ENCODE measurements around the gene DPPA2. TPM values are rescaled to one million over a fixed set of nuclear protein-coding genes. Genes with fewer than 3 reads are reported as not detected.

The DPPA2 gene
- total RNA-seq, 1 experiment from 2014 or later, result not detected

DNA sequence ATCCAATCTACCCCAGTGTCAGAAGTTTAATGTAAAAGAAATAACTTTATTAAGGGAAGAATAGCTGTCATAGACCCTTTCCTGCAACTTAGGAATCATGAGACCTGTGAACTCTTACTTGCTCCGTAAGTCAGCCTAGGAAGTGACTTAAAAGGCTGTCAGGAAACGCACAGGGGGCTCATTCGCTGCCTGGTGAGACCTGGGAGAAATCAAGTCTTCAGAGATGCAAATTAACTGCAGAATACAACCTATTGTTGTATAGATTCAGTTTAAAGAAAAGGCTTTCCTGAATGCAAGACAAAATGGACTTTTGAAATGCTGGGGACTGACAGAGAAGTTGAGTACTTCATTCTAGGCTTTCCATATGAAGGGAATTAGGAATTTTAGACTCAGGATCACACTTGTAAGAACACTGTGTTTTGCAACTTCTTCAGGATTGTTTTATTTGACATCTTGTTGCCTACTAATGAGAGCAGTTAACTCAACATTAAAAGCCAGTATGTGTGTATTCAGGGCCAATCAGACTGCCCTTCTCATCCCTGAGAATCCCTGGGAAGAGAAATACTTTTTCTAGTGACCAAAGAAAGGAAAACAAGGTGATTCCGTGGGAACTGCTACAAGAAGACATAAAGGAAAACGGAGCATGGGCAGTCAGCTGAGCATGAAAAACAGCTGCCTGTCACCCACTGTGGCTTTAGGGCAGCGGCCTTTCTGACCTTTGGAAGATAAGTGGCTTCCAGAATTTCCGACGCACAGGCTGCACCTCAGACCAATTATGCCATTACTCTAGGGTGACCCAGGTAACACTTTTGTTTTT lies 39.5 kb upstream of the DPPA2 start:
- no TSS peak for BruUV-seq (replicated peaks)
- Histone ChIP-seq H3K27ac (no peak overlapping the region), H3K4me2 (no peak overlapping the region), H3K4me3 (no peak overlapping the region), H3K9me2 (ENCODE audit: insufficient read depth) (no peaks in the 10 kb centered on the region), H3K79me2 (ENCODE audit: low read depth) (no peaks in the 10 kb centered on the region), H3K36me3 (ENCODE audit: low read depth) (no peaks in the 10 kb centered on the region), H3K4me1 (replicated peaks; ENCODE audit: insufficient read depth) (no peaks in the 10 kb centered on the region), H3K9me3 (ENCODE audit: insufficient read depth, low read depth) (no peaks in the 10 kb centered on the region), H2AFZ (no peak overlapping the region), H3K27me3 (ENCODE audit: insufficient read depth, low read depth) (0 out of 2 replicates have a peak, but pooled peaks cover 5% of the 10 kb centered on the region), H4K20me1 (ENCODE audit: insufficient read depth) (no peaks in the 10 kb centered on the region; the same call in 1 of the 2 replicates), H3F3A (ENCODE audit: insufficient read depth, low read depth) (no peaks in the 10 kb centered on the region)
- ChIA-PET CTCF (no interaction called here), POLR2A (ENCODE audit: unreplicated experiment) (no interaction called here)
- TF ChIP-seq EZH2 (IDR thresholded peaks at IDR 0.05; ENCODE audit: low read depth), result no peak
- TF ChIP-seq, protein P1, sequence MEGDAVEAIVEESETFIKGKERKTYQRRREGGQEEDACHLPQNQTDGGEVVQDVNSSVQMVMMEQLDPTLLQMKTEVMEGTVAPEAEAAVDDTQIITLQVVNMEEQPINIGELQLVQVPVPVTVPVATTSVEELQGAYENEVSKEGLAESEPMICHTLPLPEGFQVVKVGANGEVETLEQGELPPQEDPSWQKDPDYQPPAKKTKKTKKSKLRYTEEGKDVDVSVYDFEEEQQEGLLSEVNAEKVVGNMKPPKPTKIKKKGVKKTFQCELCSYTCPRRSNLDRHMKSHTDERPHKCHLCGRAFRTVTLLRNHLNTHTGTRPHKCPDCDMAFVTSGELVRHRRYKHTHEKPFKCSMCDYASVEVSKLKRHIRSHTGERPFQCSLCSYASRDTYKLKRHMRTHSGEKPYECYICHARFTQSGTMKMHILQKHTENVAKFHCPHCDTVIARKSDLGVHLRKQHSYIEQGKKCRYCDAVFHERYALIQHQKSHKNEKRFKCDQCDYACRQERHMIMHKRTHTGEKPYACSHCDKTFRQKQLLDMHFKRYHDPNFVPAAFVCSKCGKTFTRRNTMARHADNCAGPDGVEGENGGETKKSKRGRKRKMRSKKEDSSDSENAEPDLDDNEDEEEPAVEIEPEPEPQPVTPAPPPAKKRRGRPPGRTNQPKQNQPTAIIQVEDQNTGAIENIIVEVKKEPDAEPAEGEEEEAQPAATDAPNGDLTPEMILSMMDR (conservative IDR thresholded peaks at IDR 0.05), result no peak
- DNase-seq, result no peak
- intact Hi-C loops (cut with micrococcal nuclease; ENCODE audit: unreplicated experiment), result no loop called here

DNA sequence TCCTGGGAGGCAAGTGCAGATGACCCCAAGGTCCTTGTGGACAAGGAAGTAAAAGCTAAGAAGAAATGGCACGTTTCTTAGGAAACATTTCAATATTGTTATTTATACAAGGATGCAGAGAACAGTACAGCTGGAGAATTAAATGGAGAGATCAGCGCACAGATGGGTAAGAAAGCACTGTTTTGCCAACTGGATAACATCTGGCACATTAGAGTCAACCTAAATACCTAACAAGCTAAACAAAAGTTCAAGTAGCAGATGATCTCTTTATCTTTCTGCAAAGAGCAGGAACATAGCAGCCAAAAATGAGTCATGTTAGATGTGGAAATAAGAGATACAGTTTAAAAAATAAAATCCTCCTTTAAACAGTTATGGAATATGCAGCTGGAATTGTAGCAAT lies 36.7 kb upstream of the DPPA2 start:
- DNase-seq, result no peak
- Histone ChIP-seq H2AFZ (no peak overlapping the region), H3K4me1 (replicated peaks; ENCODE audit: insufficient read depth) (no peaks in the 10 kb centered on the region), H3K4me3 (no peak overlapping the region), H3K9me3 (ENCODE audit: insufficient read depth, low read depth) (no peaks in the 10 kb centered on the region), H3K9me2 (ENCODE audit: insufficient read depth) (no peaks in the 10 kb centered on the region), H4K20me1 (ENCODE audit: insufficient read depth) (no peaks in the 10 kb centered on the region; the same call in 1 of the 2 replicates), H3K79me2 (ENCODE audit: low read depth) (no peaks in the 10 kb centered on the region), H3K4me2 (no peak overlapping the region), H3K27me3 (ENCODE audit: insufficient read depth, low read depth) (0 out of 2 replicates have a peak, but pooled peaks cover 5% of the 10 kb centered on the region), H3F3A (ENCODE audit: insufficient read depth, low read depth) (no peaks in the 10 kb centered on the region), H3K27ac (no peak overlapping the region), H3K36me3 (ENCODE audit: low read depth) (no peaks in the 10 kb centered on the region)
- intact Hi-C loops (cut with micrococcal nuclease; ENCODE audit: unreplicated experiment), result loop anchor here (5.0 kb wide), 1 partner anchor 241 kb away; no protein-coding TSS in a partner anchor
- CTCF ChIA-PET, result no interaction called here
- no TSS peak for BruUV-seq (replicated peaks)
- TF ChIP-seq EZH2 (IDR thresholded peaks at IDR 0.05; ENCODE audit: low read depth), result no peak
- TF ChIP-seq, protein P1 (conservative IDR thresholded peaks at IDR 0.05), result no peak
- POLR2A ChIA-PET (ENCODE audit: unreplicated experiment), result no interaction called here

DNA sequence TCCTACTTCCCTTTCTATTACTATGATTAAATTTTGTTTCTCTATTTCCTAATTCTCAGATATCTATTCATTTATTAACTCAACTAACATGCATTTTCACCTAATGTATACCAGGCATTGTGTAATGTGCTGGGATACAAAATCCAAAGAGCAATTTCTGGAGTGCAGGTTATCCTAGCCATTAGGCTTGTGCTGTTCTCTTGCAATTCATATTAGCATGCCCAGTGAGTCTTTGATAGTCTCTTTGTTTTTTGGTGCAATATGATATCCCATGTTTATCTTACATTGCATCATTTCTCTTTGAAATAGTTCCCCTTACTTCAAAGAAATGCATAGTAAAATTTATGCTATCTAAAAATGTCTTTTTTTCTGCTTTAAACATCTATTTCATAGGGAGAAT lies 34.9 kb upstream of the DPPA2 start:
- TF ChIP-seq, protein P1 (conservative IDR thresholded peaks at IDR 0.05), result no peak
- TF ChIP-seq EZH2 (IDR thresholded peaks at IDR 0.05; ENCODE audit: low read depth), result no peak
- POLR2A ChIA-PET (ENCODE audit: unreplicated experiment), result no interaction called here

More for the DNA sequence above, 34.9 kb upstream of the DPPA2 start:
- intact Hi-C loops (cut with micrococcal nuclease; ENCODE audit: unreplicated experiment), result loop anchor here (5.0 kb wide), 1 partner anchor 239 kb away; no protein-coding TSS in a partner anchor
- Histone ChIP-seq H3K4me3 (no peak overlapping the region), H3K4me2 (no peak overlapping the region), H4K20me1 (ENCODE audit: insufficient read depth) (no peaks in the 10 kb centered on the region; the same call in 1 of the 2 replicates), H2AFZ (no peak overlapping the region), H3F3A (ENCODE audit: insufficient read depth, low read depth) (no peaks in the 10 kb centered on the region), H3K27me3 (ENCODE audit: insufficient read depth, low read depth) (no peaks in the 10 kb centered on the region), H3K9me3 (ENCODE audit: insufficient read depth, low read depth) (no peaks in the 10 kb centered on the region), H3K79me2 (ENCODE audit: low read depth) (no peaks in the 10 kb centered on the region), H3K27ac (no peak overlapping the region), H3K4me1 (replicated peaks; ENCODE audit: insufficient read depth) (no peaks in the 10 kb centered on the region), H3K36me3 (ENCODE audit: low read depth) (no peaks in the 10 kb centered on the region), H3K9me2 (ENCODE audit: insufficient read depth) (no peaks in the 10 kb centered on the region)
- DNase-seq, result no peak
- no TSS peak for BruUV-seq (replicated peaks)
- CTCF ChIA-PET, result no interaction called here

Measured in PC-9 (cell line).